Rectal smooth muscle tissue (tissue), 1 donor: Measurements from ENCODE around the gene OR4C6.

Source experiments
- H3K27ac ChIP-seq: one replicate; pipeline ENCODE4 v1.7.0; 2013; ENCODE audit warnings: low read depth, low read length, inconsistent platforms
- H3K27me3 ChIP-seq: one replicate; pipeline ENCODE4 v1.7.0; 2013; ENCODE audit warnings: low read length; ENCODE audit not compliant: control insufficient read depth, insufficient read depth
- H3K36me3 ChIP-seq: one replicate; pipeline ENCODE4 v1.7.0; 2013; ENCODE audit warnings: low read length; ENCODE audit not compliant: control insufficient read depth, insufficient read depth
- H3K4me1 ChIP-seq: one replicate; pipeline ENCODE4 v1.7.0; 2013; ENCODE audit warnings: low read length; ENCODE audit not compliant: control insufficient read depth, insufficient read depth
- H3K4me3 ChIP-seq: one replicate; pipeline ENCODE4 v1.7.0; 2013; ENCODE audit warnings: low read length
- H3K9ac ChIP-seq: one replicate; pipeline ENCODE4 v1.7.0; 2013; ENCODE audit warnings: low read length

OR4C6 gene

GRCh38 chr11:55661901-55662300 lies at the start of gene OR4C6:
TSS of gene OR4C6 (plus strand) at chr11:55662201. CDS start at chr11:55665167, 2,966 bp downstream.
- Histone ChIP-seq H3K27me3 (no peaks in the 10 kb centered on the region), H3K36me3 (no peaks in the 10 kb centered on the region), H3K4me1 (no peaks in the 10 kb centered on the region), H3K27ac (no peak within 1 kb of the TSS), H3K4me3 (no peak within 1 kb of the TSS), H3K9ac (no peak within 1 kb of the TSS)

DNA sequence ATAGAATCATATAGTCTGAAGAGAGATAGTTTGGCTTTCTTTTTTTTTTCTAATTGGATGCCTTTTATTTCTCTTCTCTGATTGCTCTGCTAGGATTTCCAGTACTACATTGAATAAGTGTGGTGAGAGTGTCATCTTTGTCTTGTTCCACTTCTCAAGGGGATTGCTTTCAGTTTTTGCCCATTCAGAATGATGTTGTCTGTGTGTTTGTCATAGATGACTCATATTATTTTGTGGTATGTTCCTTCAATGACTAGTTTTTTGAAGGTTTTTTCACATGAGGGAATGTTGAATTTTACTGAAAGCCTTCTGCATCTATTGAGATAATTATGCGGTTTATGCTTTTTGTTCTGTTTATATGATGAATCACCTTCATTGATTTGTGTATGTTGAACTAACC lies 37.5 kb upstream of the OR4C6 start:
- H3K27ac ChIP-seq = no peak overlapping the region
- H3K36me3 ChIP-seq = no peaks in the 10 kb centered on the region
- no peak overlapping the region for H3K4me3 ChIP-seq
- H3K9ac ChIP-seq = no peak overlapping the region
- H3K4me1 ChIP-seq = no peaks in the 10 kb centered on the region
- no peaks in the 10 kb centered on the region for H3K27me3 ChIP-seq

DNA sequence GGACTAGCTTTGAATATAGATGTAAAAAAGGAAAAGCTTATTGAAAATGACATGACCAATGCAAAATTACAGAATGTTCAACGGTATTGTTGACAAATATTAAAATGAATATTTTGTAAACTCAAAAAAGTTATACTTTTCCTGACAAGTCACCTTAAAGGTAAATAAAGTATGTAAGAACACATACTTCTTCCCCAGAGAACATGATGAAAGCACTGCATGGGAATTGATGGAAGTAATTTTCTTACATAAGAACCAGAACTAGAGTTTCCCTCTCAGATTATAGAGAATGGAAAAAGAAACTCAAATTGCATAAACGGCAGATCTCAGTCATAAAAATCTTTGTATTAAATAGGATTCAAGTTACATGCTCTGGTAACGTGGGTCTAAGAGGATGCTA lies 27.2 kb upstream of the OR4C6 start, which contains the start of gene OR4P4:
TSS of gene OR4P4 (plus strand) at position 301 of the 400 bp plus-strand sequence.
- no peaks in the 10 kb centered on the region for H3K27me3 ChIP-seq
- H3K4me1 ChIP-seq = no peaks in the 10 kb centered on the region
- no peaks in the 10 kb centered on the region for H3K36me3 ChIP-seq
- H3K27ac ChIP-seq = no peak within 1 kb of the TSS
- no peak within 1 kb of the TSS for H3K9ac ChIP-seq
- H3K4me3 ChIP-seq = no peak within 1 kb of the TSS

GRCh38 chr11:55648027-55648426 lies 14.0 kb upstream of the OR4C6 start, which contains the start of gene OR4S2:
TSS of gene OR4S2 (plus strand) at chr11:55648327. CDS start at chr11:55650904, 2,577 bp downstream.
- H3K4me1 ChIP-seq = no peaks in the 10 kb centered on the region
- no peaks in the 10 kb centered on the region for H3K36me3 ChIP-seq

DNA sequence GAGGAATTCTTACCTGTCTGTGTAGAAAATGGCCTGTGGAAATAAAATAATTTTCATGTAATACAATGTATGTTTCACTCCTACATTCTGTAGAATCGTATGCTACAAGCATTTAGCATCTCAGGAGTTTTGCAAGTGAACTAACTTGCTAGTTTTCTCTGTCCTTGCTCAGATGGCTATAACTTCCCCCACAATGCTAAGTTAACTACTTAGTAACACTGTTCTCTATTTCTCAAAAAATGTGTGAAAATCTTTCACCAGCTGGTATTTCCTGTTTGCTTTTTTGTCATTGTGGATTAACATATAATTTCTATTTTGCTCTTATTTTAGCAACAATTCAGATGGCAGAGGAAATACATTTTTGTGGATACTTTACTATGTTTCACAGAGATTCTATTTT lies 9.4 kb upstream of the OR4C6 start:
- Histone ChIP-seq H3K4me1 (no peaks in the 10 kb centered on the region), H3K27ac (no peak overlapping the region), H3K27me3 (no peaks in the 10 kb centered on the region)

More at GRCh38 chr11:55648027-55648426, 14.0 kb upstream of the OR4C6 start, which contains the start of gene OR4S2:
- no peak within 1 kb of the TSS for H3K4me3 ChIP-seq
- no peaks in the 10 kb centered on the region for H3K27me3 ChIP-seq
- H3K9ac ChIP-seq = no peak within 1 kb of the TSS
- no peak within 1 kb of the TSS for H3K27ac ChIP-seq

DNA sequence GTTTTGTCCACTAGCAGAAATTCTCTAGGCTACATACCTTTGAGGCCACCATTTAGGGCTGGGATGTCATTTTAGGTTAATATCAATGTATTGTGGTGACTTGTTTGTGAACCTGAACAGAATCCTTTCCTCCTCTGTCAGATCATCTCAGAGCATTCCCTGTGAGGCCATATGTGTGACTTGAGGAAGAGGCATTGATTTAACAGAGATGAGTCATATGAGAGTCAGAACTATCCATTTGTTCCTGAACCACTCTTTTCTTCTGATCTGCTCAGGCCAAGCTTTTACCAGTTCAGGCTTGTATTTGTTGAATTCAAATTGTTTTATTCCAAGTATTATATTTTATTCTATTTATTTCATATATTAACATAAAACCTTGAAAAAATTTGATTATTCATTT lies 6.9 kb upstream of the OR4C6 start:
- no peak overlapping the region for H3K9ac ChIP-seq
- no peak overlapping the region for H3K4me3 ChIP-seq
- no peaks in the 10 kb centered on the region for H3K36me3 ChIP-seq
- H3K4me1 ChIP-seq = no peaks in the 10 kb centered on the region
- no peaks in the 10 kb centered on the region for H3K27me3 ChIP-seq
- no peak overlapping the region for H3K27ac ChIP-seq

More for the DNA sequence above, 9.4 kb upstream of the OR4C6 start:
- H3K9ac ChIP-seq = no peak overlapping the region
- no peak overlapping the region for H3K4me3 ChIP-seq
- H3K36me3 ChIP-seq = no peaks in the 10 kb centered on the region

- no peaks in the 10 kb centered on the region for H3K27me3 ChIP-seq
- H3K9ac ChIP-seq = no peak overlapping the region
- H3K36me3 ChIP-seq = no peaks in the 10 kb centered on the region
- H3K4me3 ChIP-seq = no peak overlapping the region
- H3K4me1 ChIP-seq = no peaks in the 10 kb centered on the region
- H3K27ac ChIP-seq = no peak overlapping the region
Measured at GRCh38 chr11:55658031-55658573, 3.9 kb upstream of the OR4C6 start.

- Histone ChIP-seq H3K27ac (no peak overlapping the region), H3K4me1 (no peaks in the 10 kb centered on the region), H3K36me3 (no peaks in the 10 kb centered on the region), H3K4me3 (no peak overlapping the region), H3K27me3 (no peaks in the 10 kb centered on the region), H3K9ac (no peak overlapping the region)
Measured at GRCh38 chr11:55658608-55659007, 3.4 kb upstream of the OR4C6 start.

DNA sequence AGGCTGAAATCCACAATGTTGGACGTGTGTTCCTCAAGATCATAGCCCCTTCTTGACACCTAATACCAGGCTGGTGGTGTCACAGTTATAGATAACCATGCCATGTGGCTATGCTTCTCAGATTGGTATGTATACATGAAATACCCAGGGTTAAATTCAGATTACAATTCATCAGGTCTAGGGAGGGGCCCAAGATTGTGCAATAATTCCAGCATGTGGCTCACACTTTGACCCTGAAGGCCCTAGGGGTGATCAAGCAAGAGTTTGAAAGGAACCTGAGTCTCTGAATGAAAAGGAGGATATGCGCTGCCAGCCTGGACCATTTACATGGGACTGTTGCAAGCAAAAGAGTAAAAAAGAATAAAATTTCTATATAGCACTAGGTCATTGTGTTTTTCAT lies 7.4 kb downstream of the OR4C6 start:
- H3K4me3 ChIP-seq = no peak overlapping the region

GRCh38 chr11:55673860-55674259 lies 11.9 kb downstream of the OR4C6 start:
- Histone ChIP-seq H3K27ac (no peak overlapping the region), H3K27me3 (no peaks in the 10 kb centered on the region), H3K4me1 (no peaks in the 10 kb centered on the region), H3K4me3 (no peak overlapping the region), H3K9ac (no peak overlapping the region), H3K36me3 (no peaks in the 10 kb centered on the region)

More for the DNA sequence above, 7.4 kb downstream of the OR4C6 start:
- Histone ChIP-seq H3K27me3 (no peaks in the 10 kb centered on the region), H3K4me1 (no peaks in the 10 kb centered on the region), H3K27ac (no peak overlapping the region), H3K9ac (no peak overlapping the region), H3K36me3 (no peaks in the 10 kb centered on the region)

DNA sequence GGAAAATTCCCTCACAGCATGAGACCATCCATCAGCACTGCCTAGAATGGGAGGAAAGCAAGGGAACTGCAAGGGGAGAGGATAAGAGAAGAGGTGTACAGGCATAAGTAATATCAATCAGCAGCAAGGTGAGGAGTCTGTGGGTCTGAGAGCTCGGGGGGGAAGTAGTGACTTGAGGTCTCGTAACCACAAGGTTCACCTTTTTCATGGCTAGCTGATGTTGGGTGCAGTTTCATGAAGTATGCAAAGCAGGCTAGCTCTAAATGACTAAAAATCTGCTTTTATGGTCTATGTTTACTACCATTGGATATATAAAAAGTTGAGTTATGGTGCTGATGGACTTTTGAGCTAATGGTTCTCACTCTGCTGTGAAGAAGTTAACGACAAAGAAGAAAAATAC lies 35.8 kb downstream of the OR4C6 start:
- no peak overlapping the region for H3K4me3 ChIP-seq
- H3K27ac ChIP-seq = no peak overlapping the region
- no peaks in the 10 kb centered on the region for H3K36me3 ChIP-seq
- no peaks in the 10 kb centered on the region for H3K27me3 ChIP-seq
- H3K9ac ChIP-seq = no peak overlapping the region
- H3K4me1 ChIP-seq = no peaks in the 10 kb centered on the region

DNA sequence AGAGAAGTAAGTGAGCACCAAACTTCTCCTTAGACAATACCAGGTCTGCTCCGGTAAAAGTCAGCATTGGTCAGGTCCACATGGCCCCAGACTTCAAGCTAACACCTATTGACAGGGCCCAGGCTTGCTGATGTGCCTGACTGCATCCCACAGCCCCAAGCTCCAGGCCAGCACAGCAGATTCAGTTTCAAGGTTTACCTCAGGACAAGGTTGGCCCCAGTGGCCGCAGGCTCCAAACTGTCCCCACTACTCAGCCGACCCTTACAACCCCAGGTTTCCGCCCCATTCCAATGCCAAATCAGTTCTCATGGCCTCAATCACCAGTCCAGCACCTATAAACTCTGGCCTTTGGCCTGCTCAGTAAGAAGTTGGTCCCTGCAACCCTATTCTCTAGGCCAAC lies 39.4 kb downstream of the OR4C6 start:
- H3K36me3 ChIP-seq = no peaks in the 10 kb centered on the region
- H3K4me1 ChIP-seq = no peaks in the 10 kb centered on the region
- no peak overlapping the region for H3K9ac ChIP-seq
- H3K27me3 ChIP-seq = no peaks in the 10 kb centered on the region
- H3K4me3 ChIP-seq = no peak overlapping the region
- no peak overlapping the region for H3K27ac ChIP-seq

- no peak overlapping the region for H3K27ac ChIP-seq
- H3K4me1 ChIP-seq = no peaks in the 10 kb centered on the region
- H3K36me3 ChIP-seq = no peaks in the 10 kb centered on the region
- H3K27me3 ChIP-seq = no peaks in the 10 kb centered on the region
- no peak overlapping the region for H3K9ac ChIP-seq
- no peak overlapping the region for H3K4me3 ChIP-seq
Measured at GRCh38 chr11:55707029-55707428, 45.0 kb downstream of the OR4C6 start.
